SK-N-MC (cell line): ENCODE data around the gene AFMID.

Source experiments
- EZH2 ChIP-seq: fragments of 200-600 bp; sonication (generic); IDR thresholded peaks from one replicate; pipeline ENCODE4 v1.6.1; 2017; ENCODE audit warnings: antibody characterized with exemption
- POLR2AphosphoS5 ChIP-seq: IDR thresholded peaks from 2 replicates; pipeline ENCODE4 v1.6.1; 2012; ENCODE audit warnings: mild to moderate bottlenecking, low read depth, low read length, borderline replicate concordance

GRCh38 chr17:78186692-78187595, at the start of gene AFMID, which contains the start of gene TK1:
- TF ChIP-seq EZH2 (no peak), POLR2AphosphoS5 (peak; percentile 92)
